Umbilical cord (tissue), 2 donors: ENCODE measurements around the gene MILR1. TPM values are rescaled to one million over a fixed set of nuclear protein-coding genes. Genes with fewer than 3 reads are reported as not detected.

ENCODE experiments used
- DNase-seq: peaks from one replicate; pipeline ENCODE4 v3.0.0-alpha.2; 2015; ENCODE audit warnings: low spot score
- total RNA-seq: library from RNA; depleted of rRNA; stranded (reverse); fragments of >200 nt; gene quantifications from one replicate; pipeline ENCODE4 v1.2.3, GENCODE V29; 2014; ENCODE audit warnings: low replicate concordance; ENCODE audit not compliant: insufficient read depth

MILR1 gene
- total RNA-seq, 1 donor from 2014 or later: 9.9 TPM

GRCh38 chr17:64502021-64502420 lies 53.1 kb downstream of the MILR1 start:
- DNase-seq: no peak

GRCh38 chr17:64502809-64503208 lies 53.9 kb downstream of the MILR1 start:
- no peak for DNase-seq

- no peak for DNase-seq
Observed at GRCh38 chr17:64503341-64503740, 54.4 kb downstream of the MILR1 start.

- DNase-seq: no peak
Observed at GRCh38 chr17:64503821-64504768, 55.2 kb downstream of the MILR1 start.

GRCh38 chr17:64504769-64505339 lies 55.9 kb downstream of the MILR1 start:
- DNase-seq: no peak

- peak; percentile 95 for DNase-seq
Observed at GRCh38 chr17:64505340-64506200, 56.7 kb downstream of the MILR1 start.

GRCh38 chr17:64506201-64506575 lies 57.3 kb downstream of the MILR1 start, which contains the start of gene DDX5:
Gene DDX5, minus strand, starts transcription at chr17:64506289. Its CDS starts 170 bp downstream, at chr17:64506119.
- DNase-seq: peak; percentile 97

GRCh38 chr17:64506576-64507412 lies 57.9 kb downstream of the MILR1 start, which contains the start of gene CEP95:
Gene CEP95, plus strand, starts transcription at chr17:64506977. Its CDS starts 121 bp downstream, at chr17:64507098.
- DNase-seq: peak; percentile 99

- DNase-seq: peak; percentile 86
Observed at GRCh38 chr17:64507413-64507782, 58.5 kb downstream of the MILR1 start.

GRCh38 chr17:64508683-64509082 lies 59.8 kb downstream of the MILR1 start:
- DNase-seq: no peak

GRCh38 chr17:64509179-64509578 lies 60.3 kb downstream of the MILR1 start:
- no peak for DNase-seq

- no peak for DNase-seq
Observed at GRCh38 chr17:64515419-64515818, 66.5 kb downstream of the MILR1 start.

- DNase-seq: no peak
Observed at GRCh38 chr17:64515829-64516228, 66.9 kb downstream of the MILR1 start.

Other genes with a start within 250 kb of the MILR1 start
- gene TEX2, start 185.9 kb upstream of the MILR1 start, total RNA-seq: 51.5 TPM
- 21.2 TPM for gene PECAM1, start 58.3 kb upstream of the MILR1 start, total RNA-seq
- gene POLG2, start 47.9 kb downstream of the MILR1 start, total RNA-seq: 9.6 TPM
- 526 TPM for gene DDX5, start 57.2 kb downstream of the MILR1 start, total RNA-seq
- gene CEP95, start 57.9 kb downstream of the MILR1 start, total RNA-seq: 40.4 TPM
- 36.6 TPM for gene SMURF2, start 213.2 kb downstream of the MILR1 start, total RNA-seq